Measurements from ENCODE around the gene LRRC47.

LRRC47 gene

GRCh38 chr1:3777078-3777547 is 19.2 kb downstream of the LRRC47 start:
- DNase-seq (ENCODE audit: low read depth) = no peak
- TF ChIP-seq MYC (IDR thresholded peaks at IDR 0.05; ENCODE audit: low read depth, low read length) (no peak), CTCF (IDR thresholded peaks at IDR 0.05; ENCODE audit: low read depth, low read length) (no peak), POLR2A (IDR thresholded peaks at IDR 0.05; ENCODE audit: extremely low read depth, insufficient read length) (no peak)
- TF ChIP-seq, protein P1, sequence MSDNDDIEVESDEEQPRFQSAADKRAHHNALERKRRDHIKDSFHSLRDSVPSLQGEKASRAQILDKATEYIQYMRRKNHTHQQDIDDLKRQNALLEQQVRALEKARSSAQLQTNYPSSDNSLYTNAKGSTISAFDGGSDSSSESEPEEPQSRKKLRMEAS (IDR thresholded peaks at IDR 0.05; ENCODE audit: low read depth, low read length) = no peak
- H3K4me3 ChIP-seq (ENCODE audit: low read depth, low read length) = no peak overlapping the region

GRCh38 chr1:3776231-3776961 is 19.9 kb downstream of the LRRC47 start:
- no peak overlapping the region for H3K4me3 ChIP-seq (ENCODE audit: low read depth, low read length)
- no peak for DNase-seq (ENCODE audit: low read depth)
- no peak for TF ChIP-seq CTCF (IDR thresholded peaks at IDR 0.05; ENCODE audit: low read depth, low read length)
- TF ChIP-seq POLR2A (IDR thresholded peaks at IDR 0.05; ENCODE audit: extremely low read depth, insufficient read length) = no peak
- TF ChIP-seq MYC (IDR thresholded peaks at IDR 0.05; ENCODE audit: low read depth, low read length) = no peak
- TF ChIP-seq, protein P1 (IDR thresholded peaks at IDR 0.05; ENCODE audit: low read depth, low read length) = no peak

- H3K4me3 ChIP-seq (ENCODE audit: low read depth, low read length) = no peak overlapping the region
- peak; percentile 79 for DNase-seq (ENCODE audit: low read depth)
- TF ChIP-seq CTCF (IDR thresholded peaks at IDR 0.05; ENCODE audit: low read depth, low read length) (peak; percentile 33), MYC (IDR thresholded peaks at IDR 0.05; ENCODE audit: low read depth, low read length) (peak; percentile 90), POLR2A (IDR thresholded peaks at IDR 0.05; ENCODE audit: extremely low read depth, insufficient read length) (peak; percentile 18)
- TF ChIP-seq, protein P1 (IDR thresholded peaks at IDR 0.05; ENCODE audit: low read depth, low read length) = peak; percentile 94
These were observed 20.6 kb downstream of the LRRC47 start for GRCh38 chr1:3775490-3776230.

GRCh38 chr1:3774946-3775489 is 21.3 kb downstream of the LRRC47 start:
- TF ChIP-seq, protein P1 (IDR thresholded peaks at IDR 0.05; ENCODE audit: low read depth, low read length) = no peak
- TF ChIP-seq CTCF (IDR thresholded peaks at IDR 0.05; ENCODE audit: low read depth, low read length) = no peak
- TF ChIP-seq POLR2A (IDR thresholded peaks at IDR 0.05; ENCODE audit: extremely low read depth, insufficient read length) = no peak
- no peak for TF ChIP-seq MYC (IDR thresholded peaks at IDR 0.05; ENCODE audit: low read depth, low read length)
- no peak overlapping the region for H3K4me3 ChIP-seq (ENCODE audit: low read depth, low read length)
- DNase-seq (ENCODE audit: low read depth) = no peak

DNA sequence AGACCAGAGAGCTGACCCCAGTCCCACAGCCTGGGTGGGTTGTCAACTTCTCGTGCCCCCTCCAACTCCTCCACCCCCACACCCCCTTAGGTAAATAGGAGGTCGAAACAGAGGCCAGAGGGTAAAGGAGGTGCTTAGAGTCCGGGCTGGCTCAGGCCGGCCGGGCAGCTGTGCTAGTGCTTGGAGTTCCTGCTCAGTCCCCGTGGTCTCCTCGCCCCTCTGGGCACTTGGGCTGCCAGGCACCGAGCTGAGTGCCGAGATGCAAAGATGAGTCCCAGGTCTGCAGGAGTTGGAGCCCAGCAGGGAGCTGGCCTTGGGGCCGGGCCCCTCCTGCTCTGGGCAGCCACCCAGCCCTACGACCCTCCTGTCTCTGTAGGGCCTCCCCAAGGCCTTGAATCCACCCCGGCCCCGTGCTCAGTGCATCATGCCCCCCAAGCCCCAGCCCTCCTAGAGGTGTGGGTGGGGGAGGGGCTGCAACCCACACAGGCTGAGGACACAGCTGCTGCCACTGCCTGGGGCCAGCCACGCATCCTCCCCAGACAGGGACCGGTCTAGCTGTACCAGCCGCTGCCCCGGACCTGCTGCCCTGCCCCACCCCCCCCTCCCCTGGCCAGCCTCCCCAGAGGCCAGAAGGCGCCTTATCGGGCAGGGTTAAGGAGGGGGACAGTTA is 21.9 kb downstream of the LRRC47 start:
- TF ChIP-seq MYC (IDR thresholded peaks at IDR 0.05; ENCODE audit: low read depth, low read length) (no peak), CTCF (IDR thresholded peaks at IDR 0.05; ENCODE audit: low read depth, low read length) (no peak), POLR2A (IDR thresholded peaks at IDR 0.05; ENCODE audit: extremely low read depth, insufficient read length) (no peak)
- TF ChIP-seq, protein P1 (IDR thresholded peaks at IDR 0.05; ENCODE audit: low read depth, low read length) = no peak
- DNase-seq (ENCODE audit: low read depth) = no peak
- no peak overlapping the region for H3K4me3 ChIP-seq (ENCODE audit: low read depth, low read length)

All from NB4 (cell line).